ENCODE measurements around the gene RTL3.

Gene RTL3

DNA sequence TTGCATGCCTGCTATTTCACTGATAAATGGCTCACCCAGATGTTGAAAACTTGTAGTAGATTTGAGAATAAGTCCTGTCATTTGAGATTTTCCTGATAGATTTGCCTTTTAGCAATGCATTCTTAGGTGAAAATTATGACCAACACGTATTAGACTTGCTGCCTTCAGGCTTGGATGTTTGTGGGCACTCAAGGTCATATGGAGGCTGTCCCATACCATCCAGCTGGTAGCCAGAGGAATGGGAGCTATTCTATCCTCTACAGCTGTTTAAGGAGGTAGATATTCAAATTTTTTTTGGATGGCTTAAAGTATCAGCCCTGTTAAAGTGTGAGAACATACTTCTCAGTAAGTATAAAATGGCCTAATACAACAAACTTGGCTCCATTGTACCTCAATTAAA is 34.7 kb downstream of the RTL3 start:
- in situ Hi-C loops (cut with HindIII; ENCODE audit: low pct_ligation_motif_present, low pct_unique_long_range_greater_than_20kb, low sequenced_read_pairs), result no loop called here
- DNase-seq, result no peak

DNA sequence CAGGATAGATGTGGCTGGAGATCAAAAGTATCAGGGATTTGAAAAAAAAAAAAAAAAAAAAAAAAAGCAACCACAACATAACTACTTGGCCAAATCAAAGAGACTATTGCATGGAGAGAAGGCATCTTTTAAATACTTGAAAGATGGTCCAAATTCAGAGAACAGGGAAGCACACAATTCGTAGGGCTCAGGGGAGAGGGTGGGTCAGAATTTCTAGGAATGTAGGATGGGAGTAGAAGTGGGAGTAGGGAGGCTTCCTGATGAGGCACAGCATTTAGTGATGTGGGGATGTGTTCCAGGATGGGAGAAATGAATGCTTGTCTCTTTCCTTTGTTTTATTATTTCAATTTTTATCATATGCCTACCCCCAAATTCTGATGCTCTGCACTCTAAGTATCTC is 36.3 kb downstream of the RTL3 start:
- DNase-seq, result no peak
- in situ Hi-C loops (cut with HindIII; ENCODE audit: low pct_ligation_motif_present, low pct_unique_long_range_greater_than_20kb, low sequenced_read_pairs), result no loop called here

GRCh38 chrX:78619834-78620233 is 39.3 kb downstream of the RTL3 start:
- no peak for DNase-seq
- in situ Hi-C loops (cut with HindIII; ENCODE audit: low pct_ligation_motif_present, low pct_unique_long_range_greater_than_20kb, low sequenced_read_pairs), result no loop called here

DNA sequence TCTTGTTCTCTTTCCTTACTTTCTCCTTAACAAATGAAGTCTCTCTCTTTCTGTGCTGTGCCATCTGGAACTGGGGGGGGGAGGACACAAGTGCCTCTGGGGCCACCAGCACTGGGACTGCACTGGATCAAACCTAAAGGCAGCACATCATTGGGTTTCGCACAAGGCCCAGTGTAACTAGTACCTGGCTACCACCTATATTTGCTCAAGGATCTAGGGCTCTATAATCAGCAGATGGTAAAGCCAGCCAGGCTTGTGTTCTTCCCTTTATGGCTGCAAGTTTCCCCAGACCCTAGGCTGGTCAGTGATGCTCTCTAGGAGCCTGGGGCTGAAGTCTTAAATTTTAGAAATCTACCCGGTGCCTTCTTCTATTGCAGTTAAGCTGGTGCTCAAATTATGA is 40.1 kb downstream of the RTL3 start:
- no peak for DNase-seq
- in situ Hi-C loops (cut with HindIII; ENCODE audit: low pct_ligation_motif_present, low pct_unique_long_range_greater_than_20kb, low sequenced_read_pairs), result no loop called here

- no peak for DNase-seq
- in situ Hi-C loops (cut with HindIII; ENCODE audit: low pct_ligation_motif_present, low pct_unique_long_range_greater_than_20kb, low sequenced_read_pairs), result no loop called here
These were observed 44.9 kb downstream of the RTL3 start for GRCh38 chrX:78614264-78614663.
